ENCODE results near the gene OXNAD1. TPM values are rescaled to one million over a fixed set of nuclear protein-coding genes. Genes with fewer than 3 reads are reported as not detected.

OXNAD1 gene
- total and polyA plus RNA-seq, 2 donors (not counting 1 experiment from before 2014, with no cell fraction given), result 6.4 to 10.4 TPM

GRCh38 chr3:16313886-16314645 is 49.1 kb downstream of the OXNAD1 start:
- no peak overlapping the region for H3K4me2 ChIP-seq (ENCODE audit: extremely low read depth, insufficient read depth, low read length)
- H3K4me3 ChIP-seq (replicated peaks in 1 of 4; ENCODE audit: control extremely low read depth in 1 of 4, insufficient read depth in 1 of 4, low read depth in 3 of 4, low read length in 4 of 4), result no peak overlapping the region
- no peak for DNase-seq (ENCODE audit: low read depth in 2 of 2)
- H3K9me3 ChIP-seq (ENCODE audit: control insufficient read depth, insufficient read depth, low read depth, low read length), result no peaks in the 10 kb centered on the region
- no peaks in the 10 kb centered on the region for H3K27me3 ChIP-seq (ENCODE audit: control insufficient read depth, insufficient read depth, low read length)
- H3K9ac ChIP-seq (ENCODE audit: insufficient read depth, low read length), result no peak overlapping the region
- no peak overlapping the region for H3K27ac ChIP-seq (ENCODE audit: insufficient read depth, low read length)
- no peaks in the 10 kb centered on the region for H3K79me2 ChIP-seq (ENCODE audit: control insufficient read depth, insufficient read depth, low read length)
- no peaks in the 10 kb centered on the region for H3K36me3 ChIP-seq (ENCODE audit: control insufficient read depth, insufficient read depth, low read length)
- no peak overlapping the region for H2AFZ ChIP-seq (ENCODE audit: low read length)
- no peak for TF ChIP-seq CTCF (conservative IDR thresholded peaks at IDR 0.05 in 1 of 2, IDR thresholded peaks at IDR 0.05 in 1 of 2; ENCODE audit: low read depth in 1 of 2, low read length in 2 of 2)
- TF ChIP-seq EZH2 (IDR thresholded peaks at IDR 0.05; ENCODE audit: low read length, missing control alignments), result no peak
- no peaks in the 10 kb centered on the region for H3K4me1 ChIP-seq (ENCODE audit: control insufficient read depth, extremely low read depth, insufficient read depth, low read length)
- no peaks in the 10 kb centered on the region for H4K20me1 ChIP-seq (ENCODE audit: control insufficient read depth, extremely low read depth, insufficient read depth, low read length)

- Histone ChIP-seq H3K9ac (ENCODE audit: insufficient read depth, low read length) (no peak overlapping the region), H4K20me1 (ENCODE audit: control insufficient read depth, extremely low read depth, insufficient read depth, low read length) (no peaks in the 10 kb centered on the region), H2AFZ (ENCODE audit: low read length) (no peak overlapping the region), H3K4me1 (ENCODE audit: control insufficient read depth, extremely low read depth, insufficient read depth, low read length) (no peaks in the 10 kb centered on the region), H3K27me3 (ENCODE audit: control insufficient read depth, insufficient read depth, low read length) (no peaks in the 10 kb centered on the region), H3K4me3 (replicated peaks in 1 of 4; ENCODE audit: control extremely low read depth in 1 of 4, insufficient read depth in 1 of 4, low read depth in 3 of 4, low read length in 4 of 4) (no peak overlapping the region), H3K4me2 (ENCODE audit: extremely low read depth, insufficient read depth, low read length) (no peak overlapping the region), H3K9me3 (ENCODE audit: control insufficient read depth, insufficient read depth, low read depth, low read length) (no peaks in the 10 kb centered on the region), H3K27ac (ENCODE audit: insufficient read depth, low read length) (no peak overlapping the region), H3K79me2 (ENCODE audit: control insufficient read depth, insufficient read depth, low read length) (no peaks in the 10 kb centered on the region), H3K36me3 (ENCODE audit: control insufficient read depth, insufficient read depth, low read length) (no peaks in the 10 kb centered on the region)
- TF ChIP-seq EZH2 (IDR thresholded peaks at IDR 0.05; ENCODE audit: low read length, missing control alignments) (no peak), CTCF (conservative IDR thresholded peaks at IDR 0.05 in 1 of 2, IDR thresholded peaks at IDR 0.05 in 1 of 2; ENCODE audit: low read depth in 1 of 2, low read length in 2 of 2) (no peak)
- DNase-seq (ENCODE audit: low read depth in 2 of 2), result no peak
Measured at GRCh38 chr3:16315623-16316022, 50.6 kb downstream of the OXNAD1 start.

- Histone ChIP-seq H3K9me3 (ENCODE audit: control insufficient read depth, insufficient read depth, low read depth, low read length) (no peaks in the 10 kb centered on the region), H2AFZ (ENCODE audit: low read length) (no peak overlapping the region), H4K20me1 (ENCODE audit: control insufficient read depth, extremely low read depth, insufficient read depth, low read length) (no peaks in the 10 kb centered on the region), H3K27me3 (ENCODE audit: control insufficient read depth, insufficient read depth, low read length) (no peaks in the 10 kb centered on the region), H3K9ac (ENCODE audit: insufficient read depth, low read length) (no peak overlapping the region), H3K27ac (ENCODE audit: insufficient read depth, low read length) (no peak overlapping the region), H3K4me3 (replicated peaks in 1 of 4; ENCODE audit: control extremely low read depth in 1 of 4, insufficient read depth in 1 of 4, low read depth in 3 of 4, low read length in 4 of 4) (no peak overlapping the region), H3K79me2 (ENCODE audit: control insufficient read depth, insufficient read depth, low read length) (no peaks in the 10 kb centered on the region), H3K4me2 (ENCODE audit: extremely low read depth, insufficient read depth, low read length) (no peak overlapping the region), H3K4me1 (ENCODE audit: control insufficient read depth, extremely low read depth, insufficient read depth, low read length) (no peaks in the 10 kb centered on the region), H3K36me3 (ENCODE audit: control insufficient read depth, insufficient read depth, low read length) (no peaks in the 10 kb centered on the region)
- TF ChIP-seq CTCF (conservative IDR thresholded peaks at IDR 0.05 in 1 of 2, IDR thresholded peaks at IDR 0.05 in 1 of 2; ENCODE audit: low read depth in 1 of 2, low read length in 2 of 2) (no peak), EZH2 (IDR thresholded peaks at IDR 0.05; ENCODE audit: low read length, missing control alignments) (no peak)
- DNase-seq (ENCODE audit: low read depth in 2 of 2), result no peak
Measured at GRCh38 chr3:16316396-16316795, 51.4 kb downstream of the OXNAD1 start.
